ENCODE data around the gene NFATC1.
A peak's percentile ranks its signal among the peaks of the same experiment; 100 is the strongest.

NFATC1 gene

GRCh38 chr18:79526468-79527460 is 131.0 kb downstream of the NFATC1 start:
- no peak for DNase-seq

- no peak for DNase-seq
These were observed 132.1 kb downstream of the NFATC1 start for GRCh38 chr18:79527656-79528315.

- DNase-seq, result no peak
These were observed 132.6 kb downstream of the NFATC1 start for GRCh38 chr18:79528316-79528695.

GRCh38 chr18:79528846-79529245 is 133.1 kb downstream of the NFATC1 start:
- peak; percentile 36 for DNase-seq

GRCh38 chr18:79529296-79529695 is 133.6 kb downstream of the NFATC1 start:
- DNase-seq, result no peak

- DNase-seq, result no peak
These were observed 134.3 kb downstream of the NFATC1 start for GRCh38 chr18:79529991-79530390.

GRCh38 chr18:79530821-79531220 is 135.1 kb downstream of the NFATC1 start:
- DNase-seq, result no peak

GRCh38 chr18:79531386-79531785 is 135.7 kb downstream of the NFATC1 start:
- no peak for DNase-seq

GRCh38 chr18:79531926-79532312 is 136.2 kb downstream of the NFATC1 start:
- no peak for DNase-seq

GRCh38 chr18:79532313-79533007 is 136.7 kb downstream of the NFATC1 start:
- DNase-seq, result no peak

- DNase-seq, result no peak
These were observed 137.4 kb downstream of the NFATC1 start for GRCh38 chr18:79533146-79533545.

GRCh38 chr18:79533591-79533990 is 137.9 kb downstream of the NFATC1 start:
- no peak for DNase-seq

- DNase-seq, result no peak
These were observed 138.6 kb downstream of the NFATC1 start for GRCh38 chr18:79534356-79534755.

- no peak for DNase-seq
These were observed 142.0 kb downstream of the NFATC1 start for GRCh38 chr18:79537758-79538157.

- DNase-seq, result no peak
These were observed 142.9 kb downstream of the NFATC1 start for GRCh38 chr18:79538635-79539034.

GRCh38 chr18:79540161-79540903 is 144.6 kb downstream of the NFATC1 start:
- DNase-seq, result no peak

- DNase-seq, result no peak
These were observed 145.2 kb downstream of the NFATC1 start for GRCh38 chr18:79540904-79541282.

GRCh38 chr18:79542213-79542612 is 146.5 kb downstream of the NFATC1 start:
- no peak for DNase-seq

- no peak for DNase-seq
These were observed 147.4 kb downstream of the NFATC1 start for GRCh38 chr18:79542876-79543750.

GRCh38 chr18:79543861-79544385 is 148.2 kb downstream of the NFATC1 start:
- no peak for DNase-seq

- no peak for DNase-seq
These were observed 148.7 kb downstream of the NFATC1 start for GRCh38 chr18:79544386-79544963.

Measured in GF-D8 (cell line).